ENCODE data around the gene FOXRED1.

Gene FOXRED1

GRCh38 chr11:126310992-126311310, 42.0 kb downstream of the FOXRED1 start:
- TF ChIP-seq CTCF (conservative IDR thresholded peaks at IDR 0.05): no peak
- H3K27ac ChIP-seq: no peak overlapping the region

- TF ChIP-seq CTCF (conservative IDR thresholded peaks at IDR 0.05) (no peak), ZFX (IDR thresholded peaks at IDR 0.05) (no peak)
- no peak overlapping the region for H3K27ac ChIP-seq
Measured at GRCh38 chr11:126311401-126312291, 42.7 kb downstream of the FOXRED1 start.

GRCh38 chr11:126312961-126313360, 44.0 kb downstream of the FOXRED1 start:
- TF ChIP-seq CTCF (conservative IDR thresholded peaks at IDR 0.05) (no peak), ZFX (IDR thresholded peaks at IDR 0.05) (no peak)
- H3K27ac ChIP-seq: no peak overlapping the region

- H3K27ac ChIP-seq: no peak overlapping the region
- TF ChIP-seq ZFX (IDR thresholded peaks at IDR 0.05) (no peak), CTCF (conservative IDR thresholded peaks at IDR 0.05) (no peak)
Measured at GRCh38 chr11:126313826-126314225, 44.9 kb downstream of the FOXRED1 start.

- no peak for TF ChIP-seq ZFX (IDR thresholded peaks at IDR 0.05)
- TF ChIP-seq CTCF (conservative IDR thresholded peaks at IDR 0.05): no peak
- H3K27ac ChIP-seq: no peak overlapping the region
Measured at GRCh38 chr11:126317432-126317755, 48.4 kb downstream of the FOXRED1 start.

GRCh38 chr11:126317756-126318573, 49.0 kb downstream of the FOXRED1 start:
- TF ChIP-seq ZFX (IDR thresholded peaks at IDR 0.05): no peak
- TF ChIP-seq CTCF (conservative IDR thresholded peaks at IDR 0.05): no peak
- no peak overlapping the region for H3K27ac ChIP-seq
